Adrenal gland (tissue), 12 donors: Measurements from ENCODE around the gene SAMD9. TPM values are rescaled to one million over a fixed set of nuclear protein-coding genes. Genes with fewer than 3 reads are reported as not detected.

Experiments used
- DNase-seq, 7 donors: peaks; one replicate each; pipeline ENCODE4 v3.0.0-alpha.2; 2019 to 2020
- H3K27ac ChIP-seq, 5 donors: fragments of 200-600 bp; sonication (generic) in 4 of 5; 1 replicate in 3 of 5; 2 replicates in 2 of 5; pipeline versions ENCODE4 v1.5.1 to v1.8.0; 2016 to 2020; ENCODE audit warnings: mild to moderate bottlenecking in 1 of 5
- H3K27me3 ChIP-seq: fragments of 200-600 bp; 2 replicates; pipeline ENCODE4 v1.8.0; 2021
- H3K36me3 ChIP-seq, 2 donors: fragments of 200-600 bp; replicated peaks in 1 of 2; 1 replicate in 1 of 2; 2 replicates in 1 of 2; pipeline versions ENCODE4 v1.5.1 to v1.8.0; 2018 to 2022
- H3K4me1 ChIP-seq, 2 donors: fragments of 200-600 bp; replicated peaks in 1 of 2; 1 replicate in 1 of 2; 2 replicates in 1 of 2; pipeline versions ENCODE4 v1.5.1 to v1.8.0; 2018 to 2021
- H3K4me3 ChIP-seq, 4 donors: fragments of 200-600 bp; sonication (generic) in 3 of 4; one replicate each; pipeline ENCODE4 v1.5.1; 2016 to 2018
- H3K9me3 ChIP-seq, 3 donors: fragments of 200-600 bp; sonication (generic) in 1 of 3; replicated peaks in 1 of 3; 1 replicate in 2 of 3; 2 replicates in 1 of 3; pipeline versions ENCODE4 v1.5.1 to v1.8.0; 2016 to 2021
- POLR2A ChIP-seq, 2 donors: fragments of 450-650 bp; IDR thresholded peaks; one replicate each; pipeline ENCODE4 v1.6.1; 2017; ENCODE audit warnings: antibody characterized with exemption in 2 of 2, mild to moderate bottlenecking in 2 of 2, moderate library complexity in 1 of 2
- WGBS, 4 donors: extraction: QIAGEN DNeasy Blood & Tissue Kit in 2 of 4; methylation state at CpG; one replicate each; pipeline versions ENCODE4 v1.1.5 to v1.1.7; 2013 to 2017; 5-methylcytosine and 5-hydroxymethylcytosine counted together
- intact Hi-C, 2 donors: fragments of 100-400 bp; cut with DNase I; formaldehyde crosslinking; loops; one replicate each; pipeline versions ENCODE4 v1.14.1 to v1.15.0; 2022 to 2023
- polyA plus RNA-seq, 3 donors: library from polyadenylated mRNA; stranded (reverse); fragments of 200-250 nt in 2 of 3; fragments of 350-450 nt in 1 of 3; fragmentation: Illumina TruSeq in 1 of 3; extraction: RNeasy Lipid Tissue Mini Kit (QIAGEN cat#74804) in 1 of 3; gene quantifications; one replicate each; pipeline ENCODE4 v1.2.3, GENCODE V29; 2013 to 2014
- total RNA-seq, 9 donors: library from RNA; depleted of rRNA in 4 of 9; stranded (reverse); fragments of >200 nt in 4 of 9; fragments of 120-200 nt in 1 of 9; fragmentation: NEBNext Ultra II Directional in 1 of 9; extraction: Animal tissue kit (Norgen Biotek cat#: 25700) in 1 of 9; gene quantifications; one replicate each; pipeline versions ENCODE4 v1.1.0 to v1.2.4, GENCODE V29; 2013 to 2023
- TF ChIP-seq, protein P1 (sequence below), 6 experiments: fragments of 450-650 bp in 4 of 6; fragments of 200-600 bp in 2 of 6; sonication (generic) in 1 of 6; IDR thresholded peaks; 1 replicate in 5 of 6; 2 replicates in 1 of 6; pipeline versions ENCODE4 v1.5.1 to v1.8.0; 2016 to 2021; ENCODE audit warnings: antibody characterized with exemption in 6 of 6, mild to moderate bottlenecking in 2 of 6, moderate library complexity in 1 of 6
- donor health status: healthy with polysubstance abuse.
- donor health status: Bipolar disorder and iron deficiency.
- donor health status: DM: yes; HTN: yes; CAD: no.
- donor health status: DM: no; HTN: no; CAD: no.
- donor health status: DM: no; HTN: no; CAD: no.
- donor health status: DM: yes; HTN: yes; CAD: no.

The SAMD9 gene
- total and polyA plus RNA-seq, 12 donors = 1.7 to 24.3 (median 9.2) TPM

DNA sequence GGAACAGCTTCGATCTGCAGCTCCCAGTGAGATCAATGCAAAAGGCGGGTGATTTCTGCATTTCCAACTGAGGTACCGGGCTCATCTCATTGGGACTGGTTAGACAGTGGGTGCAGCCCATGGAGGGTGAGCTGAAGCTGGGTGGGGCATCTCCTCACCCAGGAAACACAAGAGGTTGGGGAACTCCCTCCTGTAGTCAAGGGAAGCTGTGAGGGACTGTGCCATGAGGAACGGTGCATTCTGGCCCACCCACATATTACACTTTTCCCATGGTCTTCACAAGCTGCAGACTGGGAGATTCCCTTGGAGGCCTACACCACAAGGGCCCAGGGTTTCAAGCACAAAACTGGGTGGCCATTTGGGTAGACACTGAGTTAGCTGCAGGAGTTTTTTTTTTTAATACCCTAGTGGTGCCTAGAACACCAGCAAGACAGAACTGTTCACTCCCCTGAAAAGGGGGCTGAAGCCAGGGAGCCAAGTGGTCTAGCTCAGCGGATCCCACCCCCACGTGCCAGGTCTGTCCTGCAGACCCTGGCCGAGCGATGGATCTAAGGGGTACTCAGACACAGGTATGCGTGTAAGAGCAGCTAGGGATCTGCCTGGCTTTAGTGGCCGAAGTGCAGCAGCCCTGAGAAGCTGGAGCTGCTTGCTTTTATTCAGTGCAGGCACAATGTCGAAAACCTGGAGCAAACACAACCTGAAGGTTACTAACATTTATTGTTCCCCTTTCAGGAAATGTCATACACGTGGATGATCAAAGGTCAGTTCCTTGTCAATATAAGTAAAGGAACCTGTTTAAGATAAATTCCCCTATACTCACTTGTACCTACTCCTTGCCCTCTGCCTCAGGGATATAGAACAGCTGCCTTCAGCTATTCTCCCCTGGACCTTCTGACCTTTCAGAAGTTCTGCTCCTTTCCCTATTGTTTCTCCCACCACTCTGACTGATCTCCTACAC, 3.1 kb upstream of the SAMD9 start:
- Histone ChIP-seq H3K4me3 (no peak overlapping the region), H3K27ac (no peak overlapping the region), H3K36me3 (no peaks in the 10 kb centered on the region), H3K27me3 (no peaks in the 10 kb centered on the region), H3K9me3 (no peaks in the 10 kb centered on the region), H3K4me1 (peaks cover 6 to 21% of the 10 kb centered on the region in 2 donors)
- DNase-seq = no peak
- no peak for TF ChIP-seq POLR2A (IDR thresholded peaks at IDR 0.05)
- TF ChIP-seq, protein P1, sequence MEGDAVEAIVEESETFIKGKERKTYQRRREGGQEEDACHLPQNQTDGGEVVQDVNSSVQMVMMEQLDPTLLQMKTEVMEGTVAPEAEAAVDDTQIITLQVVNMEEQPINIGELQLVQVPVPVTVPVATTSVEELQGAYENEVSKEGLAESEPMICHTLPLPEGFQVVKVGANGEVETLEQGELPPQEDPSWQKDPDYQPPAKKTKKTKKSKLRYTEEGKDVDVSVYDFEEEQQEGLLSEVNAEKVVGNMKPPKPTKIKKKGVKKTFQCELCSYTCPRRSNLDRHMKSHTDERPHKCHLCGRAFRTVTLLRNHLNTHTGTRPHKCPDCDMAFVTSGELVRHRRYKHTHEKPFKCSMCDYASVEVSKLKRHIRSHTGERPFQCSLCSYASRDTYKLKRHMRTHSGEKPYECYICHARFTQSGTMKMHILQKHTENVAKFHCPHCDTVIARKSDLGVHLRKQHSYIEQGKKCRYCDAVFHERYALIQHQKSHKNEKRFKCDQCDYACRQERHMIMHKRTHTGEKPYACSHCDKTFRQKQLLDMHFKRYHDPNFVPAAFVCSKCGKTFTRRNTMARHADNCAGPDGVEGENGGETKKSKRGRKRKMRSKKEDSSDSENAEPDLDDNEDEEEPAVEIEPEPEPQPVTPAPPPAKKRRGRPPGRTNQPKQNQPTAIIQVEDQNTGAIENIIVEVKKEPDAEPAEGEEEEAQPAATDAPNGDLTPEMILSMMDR (IDR thresholded peaks at IDR 0.05) = no peak
- intact Hi-C loops = no loop called here
- 89 to 93% (median 91%) methylated on average over 12 of the region's 12 CpGs for WGBS, 4 donors

DNA sequence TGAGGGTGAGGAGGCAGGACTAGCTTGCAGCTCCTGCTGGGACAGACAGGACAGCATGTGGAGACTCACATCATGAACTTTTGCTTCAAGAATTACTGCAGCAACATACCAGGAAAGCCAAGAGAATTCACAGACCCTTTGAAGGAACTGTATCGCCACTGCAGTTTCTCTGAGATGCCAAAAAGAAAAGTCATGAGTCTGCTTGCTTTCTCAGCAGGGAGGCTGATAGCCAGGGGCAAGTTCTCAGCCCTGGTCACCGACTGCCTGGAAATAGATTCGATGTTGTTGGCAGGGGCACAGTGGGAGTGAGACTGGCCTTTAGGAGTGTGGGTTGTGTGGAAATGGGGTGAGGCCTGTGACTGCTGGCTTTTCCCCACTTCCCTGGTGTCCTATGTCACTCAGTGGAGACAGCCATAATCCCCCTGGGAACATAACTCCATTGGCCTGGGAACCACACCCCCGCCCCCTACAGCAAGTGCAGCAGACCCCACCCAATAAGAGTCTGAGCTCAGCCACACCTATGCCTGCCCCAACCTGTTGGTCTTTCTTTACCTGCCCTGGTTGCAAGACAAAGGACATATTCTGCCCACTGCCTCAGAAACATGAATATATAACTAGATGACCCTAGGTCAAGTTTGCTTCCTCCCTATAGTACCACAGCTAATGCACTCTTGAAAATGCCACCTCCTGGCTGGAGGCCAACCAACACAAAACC, 1.6 kb upstream of the SAMD9 start:
- no peak for TF ChIP-seq POLR2A (IDR thresholded peaks at IDR 0.05)
- TF ChIP-seq, protein P1 (IDR thresholded peaks at IDR 0.05) = no peak
- 81 to 100% (median 94%) methylated on average over 3 to 4 of the region's 4 CpGs for WGBS, 4 donors
- H3K27ac ChIP-seq = no peak overlapping the region
- H3K36me3 ChIP-seq = no peaks in the 10 kb centered on the region
- no peak for DNase-seq
- H3K4me1 ChIP-seq = peaks cover 6 to 21% of the 10 kb centered on the region in 2 donors
- no peaks in the 10 kb centered on the region for H3K27me3 ChIP-seq
- intact Hi-C loops = no loop called here
- no peak overlapping the region for H3K4me3 ChIP-seq
- H3K9me3 ChIP-seq = no peaks in the 10 kb centered on the region

DNA sequence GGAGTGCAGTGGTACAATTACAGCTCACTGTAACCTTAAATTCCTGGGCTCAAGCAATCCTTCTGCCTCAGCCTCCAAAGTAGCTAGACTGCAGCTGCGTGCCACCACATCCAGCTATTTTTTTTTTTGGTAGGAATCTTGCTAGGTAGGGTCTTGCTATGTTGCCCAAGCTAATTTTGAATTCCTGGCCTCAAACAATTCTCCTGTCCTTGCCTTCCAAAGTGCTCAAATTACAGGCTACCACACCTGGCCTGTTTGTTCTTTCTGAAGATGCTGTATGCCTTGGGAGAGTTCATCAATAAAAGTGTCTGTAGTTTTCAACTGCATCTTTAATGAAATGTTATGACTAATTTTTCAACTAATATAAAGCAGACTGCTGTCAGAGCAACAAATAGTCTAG, 452 bp downstream of the SAMD9 start:
- Histone ChIP-seq H3K27me3 (no peaks in the 10 kb centered on the region), H3K27ac (peak overlapping the region in 2 of 5 donors; percentile 62 to 70)
- WGBS, 4 donors = 36 to 62% (median 45%) methylated on average over 1 of the region's 1 CpG

DNA sequence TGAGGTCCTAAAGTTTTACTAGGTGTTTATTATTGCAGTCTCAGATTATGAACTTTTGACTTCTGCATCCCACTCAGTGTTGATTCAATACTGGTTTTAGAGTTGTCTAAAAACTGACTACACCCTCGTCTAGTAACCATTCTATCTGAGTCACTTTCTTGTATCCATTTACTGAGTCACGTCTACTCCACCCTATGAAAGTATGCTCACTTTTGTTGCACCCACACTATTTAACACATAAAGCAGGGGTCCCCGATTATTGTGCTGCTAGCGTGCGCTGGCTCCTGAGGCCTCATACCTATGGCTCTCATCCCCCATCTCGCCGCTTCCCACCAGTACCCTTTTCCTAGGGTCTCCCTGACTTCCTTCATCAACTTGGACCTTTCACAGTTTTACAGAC, 2.0 kb downstream of the SAMD9 start:
- H3K4me3 ChIP-seq = peak overlapping the region in 1 of 4 donors; percentile 60
- TF ChIP-seq POLR2A (IDR thresholded peaks at IDR 0.05) = no peak
- TF ChIP-seq, protein P1 (IDR thresholded peaks at IDR 0.05) = no peak
- H3K4me1 ChIP-seq = peaks cover 6 to 21% of the 10 kb centered on the region in 2 donors
- intact Hi-C loops = no loop called here
- no peaks in the 10 kb centered on the region for H3K9me3 ChIP-seq
- H3K36me3 ChIP-seq = no peaks in the 10 kb centered on the region
- H3K27ac ChIP-seq = no peak overlapping the region
- 91 to 92% (median 91%) methylated on average over 7 of the region's 7 CpGs for WGBS, 4 donors
- no peak for DNase-seq
- H3K27me3 ChIP-seq = no peaks in the 10 kb centered on the region

More for the DNA sequence above, 452 bp downstream of the SAMD9 start:
- H3K36me3 ChIP-seq = no peaks in the 10 kb centered on the region
- H3K4me1 ChIP-seq = peaks cover 6 to 21% of the 10 kb centered on the region in 2 donors
- TF ChIP-seq, protein P1 (IDR thresholded peaks at IDR 0.05) = no peak
- no peak for TF ChIP-seq POLR2A (IDR thresholded peaks at IDR 0.05)
- peak overlapping the region in 2 of 4 donors; percentile 30 to 60 for H3K4me3 ChIP-seq
- intact Hi-C loops = no loop called here
- no peaks in the 10 kb centered on the region for H3K9me3 ChIP-seq
- no peak for DNase-seq
